Measurements from ENCODE around the gene UCKL1. TPM values are rescaled to one million over a fixed set of nuclear protein-coding genes. Genes with fewer than 3 reads are reported as not detected.

Gene UCKL1
- total RNA-seq, 1 donor from 2014 or later = 50.1 TPM

DNA sequence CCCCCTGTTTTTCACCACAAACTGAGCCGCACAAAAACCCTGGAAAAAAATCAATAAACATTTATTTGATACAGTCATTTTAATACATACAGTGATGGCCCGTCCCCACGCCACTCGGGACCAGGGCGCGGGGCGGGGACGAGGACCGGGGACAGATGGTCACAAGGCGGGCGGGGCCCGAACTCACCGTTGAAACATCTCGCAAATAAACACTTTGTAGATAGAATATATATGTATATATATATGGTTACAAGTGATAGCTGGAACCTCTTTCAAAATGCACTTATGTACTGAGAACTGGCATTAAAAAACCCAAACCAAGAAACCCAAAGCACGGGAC, 418 bp upstream of the UCKL1 start:
- Histone ChIP-seq H3K4me1 (peaks cover 57% of the 10 kb centered on the region), H3K9me3 (no peaks in the 10 kb centered on the region), H3K27me3 (no peaks in the 10 kb centered on the region), H3K27ac (peak overlapping the region; percentile 70), H3K36me3 (peaks cover 0 to 14% of the 10 kb centered on the region in 2 donors), H3K4me3 (peak overlapping the region; percentile 93 to 99)
- intact Hi-C loops (cut with DNase I) = no loop called here
- DNase-seq (ENCODE audit: extremely low spot score in 2 of 2) = no peak
- no peak for TF ChIP-seq CTCF (IDR thresholded peaks at IDR 0.05)
- TF ChIP-seq POLR2AphosphoS5 (IDR thresholded peaks at IDR 0.05; ENCODE audit: insufficient read depth in 1 of 2, low read depth in 1 of 2) = no peak
- no peak for TF ChIP-seq POLR2A (IDR thresholded peaks at IDR 0.05)

- Histone ChIP-seq H3K27ac (peak overlapping the region; percentile 97), H3K4me1 (peaks cover 70% of the 10 kb centered on the region), H3K9me3 (no peaks in the 10 kb centered on the region), H3K27me3 (no peaks in the 10 kb centered on the region), H3K4me3 (peak overlapping the region; percentile 93 to 99), H3K36me3 (peaks cover 0 to 8% of the 10 kb centered on the region in 2 donors)
- TF ChIP-seq CTCF (IDR thresholded peaks at IDR 0.05) = peak in 2 of 3 experiments; percentile 12 to 21
- TF ChIP-seq POLR2A (IDR thresholded peaks at IDR 0.05) = no peak
- no peak for DNase-seq (ENCODE audit: extremely low spot score in 2 of 2)
- intact Hi-C loops (cut with DNase I) = no loop called here
These were observed 862 bp downstream of the UCKL1 start for GRCh38 chr20:63955281-63955826.

DNA sequence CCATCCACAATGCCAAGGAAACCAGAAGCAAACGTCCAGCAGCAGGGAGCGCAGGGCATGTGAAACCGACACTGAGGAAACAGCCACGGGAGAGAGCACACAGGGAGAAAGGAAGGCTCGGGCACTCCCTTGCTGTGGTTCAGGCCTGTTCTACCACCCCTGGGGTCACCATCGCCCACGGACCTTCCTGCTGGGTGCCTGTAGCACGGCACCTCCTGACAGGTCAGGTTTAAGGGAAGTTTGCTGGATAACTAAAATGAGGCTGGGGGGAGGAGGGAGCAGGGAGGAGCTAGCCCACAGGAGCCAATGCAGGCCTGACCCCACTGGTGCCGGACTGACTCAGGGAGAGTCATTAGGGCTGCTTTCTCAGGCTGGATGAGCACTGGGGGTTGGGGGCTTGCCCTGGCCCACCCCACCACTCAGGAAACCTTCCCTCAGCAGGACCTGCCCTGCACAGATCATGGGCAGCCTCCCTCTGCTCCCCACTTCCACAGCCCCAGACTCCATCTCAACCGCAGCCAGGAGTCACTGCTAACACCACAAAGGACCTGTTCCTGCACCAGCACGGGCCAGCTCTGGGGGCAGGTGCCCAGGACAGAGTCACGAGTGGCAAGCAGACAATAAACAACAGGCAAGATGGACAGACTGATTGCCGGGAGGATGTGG, 2.3 kb downstream of the UCKL1 start:
- intact Hi-C loops (cut with DNase I) = no loop called here
- Histone ChIP-seq H3K9me3 (no peaks in the 10 kb centered on the region), H3K4me3 (no peak overlapping the region), H3K4me1 (peaks cover 84% of the 10 kb centered on the region), H3K27ac (peak overlapping the region; percentile 97), H3K27me3 (no peaks in the 10 kb centered on the region), H3K36me3 (no peaks in the 10 kb centered on the region)
- DNase-seq (ENCODE audit: extremely low spot score in 2 of 2) = no peak
- TF ChIP-seq POLR2AphosphoS5 (IDR thresholded peaks at IDR 0.05; ENCODE audit: insufficient read depth in 1 of 2, low read depth in 1 of 2) (no peak), CTCF (IDR thresholded peaks at IDR 0.05) (no peak), POLR2A (IDR thresholded peaks at IDR 0.05) (no peak)

DNA sequence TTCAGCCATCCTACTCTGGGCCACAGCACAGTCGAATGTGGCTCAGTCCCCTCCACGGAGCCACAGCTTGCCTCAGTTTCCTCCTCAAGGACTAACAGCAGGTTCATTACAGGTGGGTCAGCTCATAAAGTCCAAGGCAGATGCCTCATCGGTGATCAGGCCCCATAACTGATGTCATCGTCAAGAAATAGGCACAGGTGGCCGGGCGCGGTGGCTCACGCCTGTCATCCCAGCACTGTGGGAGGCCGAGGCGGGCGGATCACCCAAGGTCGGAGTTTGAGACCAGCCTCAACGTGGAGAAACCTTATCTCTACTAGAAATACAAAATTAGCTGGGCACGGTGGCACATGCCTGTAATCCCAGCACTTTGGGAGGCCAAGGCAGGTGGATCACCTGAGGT, 3.4 kb downstream of the UCKL1 start:
- peak overlapping the region; percentile 91 for H3K27ac ChIP-seq
- no peak for TF ChIP-seq CTCF (IDR thresholded peaks at IDR 0.05)
- no peak for TF ChIP-seq POLR2A (IDR thresholded peaks at IDR 0.05)
- TF ChIP-seq POLR2AphosphoS5 (IDR thresholded peaks at IDR 0.05; ENCODE audit: insufficient read depth in 1 of 2, low read depth in 1 of 2) = no peak
- intact Hi-C loops (cut with DNase I) = no loop called here
- H3K4me3 ChIP-seq = no peak overlapping the region
- H3K27me3 ChIP-seq = no peaks in the 10 kb centered on the region
- H3K9me3 ChIP-seq = no peaks in the 10 kb centered on the region
- DNase-seq (ENCODE audit: extremely low spot score in 2 of 2) = no peak
- H3K36me3 ChIP-seq = no peaks in the 10 kb centered on the region
- H3K4me1 ChIP-seq = peaks cover 92% of the 10 kb centered on the region

GRCh38 chr20:63952210-63952535, 4.0 kb downstream of the UCKL1 start:
- Histone ChIP-seq H3K36me3 (no peaks in the 10 kb centered on the region), H3K27ac (peak overlapping the region; percentile 91), H3K4me1 (peaks cover 92% of the 10 kb centered on the region), H3K9me3 (no peaks in the 10 kb centered on the region), H3K27me3 (no peaks in the 10 kb centered on the region), H3K4me3 (no peak overlapping the region)
- intact Hi-C loops (cut with DNase I) = no loop called here
- TF ChIP-seq CTCF (IDR thresholded peaks at IDR 0.05) (no peak), POLR2AphosphoS5 (IDR thresholded peaks at IDR 0.05; ENCODE audit: insufficient read depth in 1 of 2, low read depth in 1 of 2) (no peak), POLR2A (IDR thresholded peaks at IDR 0.05) (no peak)
- no peak for DNase-seq (ENCODE audit: extremely low spot score in 2 of 2)
